Measurements from ENCODE around the gene SEC16A. TPM values are rescaled to one million over a fixed set of nuclear protein-coding genes. Genes with fewer than 3 reads are reported as not detected.

Gene SEC16A
- total RNA-seq, 1 donor from 2014 or later = 94.5 TPM

DNA sequence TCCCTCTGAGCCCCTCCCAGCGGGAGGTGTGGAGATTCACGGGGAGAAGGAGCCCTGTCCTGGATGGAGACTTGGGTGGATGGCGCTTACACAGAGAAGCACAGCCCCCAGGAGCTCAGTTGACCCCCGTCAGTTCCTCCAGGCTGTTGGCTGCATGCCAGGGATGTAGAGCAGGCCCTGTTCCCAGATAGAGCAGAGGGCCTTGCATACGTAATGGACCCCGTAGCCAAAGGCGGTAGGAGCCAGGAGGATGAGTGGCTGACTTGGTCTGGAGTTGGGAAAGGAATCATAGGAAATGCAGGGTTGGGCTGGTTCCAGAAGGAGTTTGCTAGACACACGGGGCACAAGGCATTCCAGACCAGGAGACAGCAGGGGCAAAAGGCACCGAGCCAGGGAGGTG is 69.9 kb downstream of the SEC16A start:
- Mint-ChIP-seq H3K9me3 (ENCODE audit: unreplicated experiment) (peaks cover 2% of the 10 kb centered on the region), H3K4me1 (ENCODE audit: low read depth, unreplicated experiment) (peaks cover 29% of the 10 kb centered on the region), H3K4me3 (ENCODE audit: unreplicated experiment) (peak overlapping the region; percentile 76), H3K36me3 (ENCODE audit: low read depth, unreplicated experiment) (peaks cover 27% of the 10 kb centered on the region), H3K27ac (ENCODE audit: unreplicated experiment) (peak overlapping the region; percentile 73), H3K27me3 (ENCODE audit: low read depth, unreplicated experiment) (no peaks in the 10 kb centered on the region)
- no peak for TF ChIP-seq EZH2 (IDR thresholded peaks at IDR 0.05; ENCODE audit: insufficient read depth, low read length)
- no peak for TF ChIP-seq CTCF (IDR thresholded peaks at IDR 0.05; ENCODE audit: insufficient read depth, low read depth, low read length)
- peaks cover 63% of the 10 kb centered on the region for H4K20me1 ChIP-seq (ENCODE audit: insufficient read depth, low read length)
- DNase-seq (ENCODE audit: low read depth) (no peak), FAIRE-seq (no peak)
- no peaks in the 10 kb centered on the region for H3K27me3 ChIP-seq (ENCODE audit: insufficient read depth, low read length)
- peaks cover 16% of the 10 kb centered on the region for H3K4me1 ChIP-seq (ENCODE audit: insufficient read depth, low read length)
- H3K36me3 ChIP-seq (ENCODE audit: insufficient read depth, low read length) = peaks cover 36% of the 10 kb centered on the region
- H3K9me3 ChIP-seq (ENCODE audit: insufficient read depth, low read depth, low read length) = no peaks in the 10 kb centered on the region
- H3K4me2 ChIP-seq (ENCODE audit: low read length) = no peak overlapping the region
- peaks cover 83% of the 10 kb centered on the region for H3K79me2 ChIP-seq (ENCODE audit: insufficient read depth, low read length)
- H3K9ac ChIP-seq (ENCODE audit: low read length) = peak overlapping the region; percentile 19
- H3K27ac ChIP-seq (ENCODE audit: low read depth, low read length) = no peak overlapping the region
- no peak overlapping the region for H2AFZ ChIP-seq (ENCODE audit: low read depth, low read length)
- H3K4me3 ChIP-seq (ENCODE audit: insufficient read depth, low read depth, low read length) = no peak overlapping the region

GRCh38 chr9:136411378-136411777 is 71.5 kb downstream of the SEC16A start:
- Histone ChIP-seq H3K4me2 (ENCODE audit: low read length) (peak overlapping the region; percentile 97), H3K4me3 (ENCODE audit: insufficient read depth, low read depth, low read length) (peak overlapping the region; percentile 91), H3K79me2 (ENCODE audit: insufficient read depth, low read length) (peaks cover 88% of the 10 kb centered on the region), H4K20me1 (ENCODE audit: insufficient read depth, low read length) (peaks cover 63% of the 10 kb centered on the region), H3K9ac (ENCODE audit: low read length) (peak overlapping the region; percentile 99), H3K27me3 (ENCODE audit: insufficient read depth, low read length) (no peaks in the 10 kb centered on the region), H3K36me3 (ENCODE audit: insufficient read depth, low read length) (peaks cover 24% of the 10 kb centered on the region), H2AFZ (ENCODE audit: low read depth, low read length) (no peak overlapping the region), H3K4me1 (ENCODE audit: insufficient read depth, low read length) (peaks cover 16% of the 10 kb centered on the region), H3K27ac (ENCODE audit: low read depth, low read length) (peak overlapping the region; percentile 89), H3K9me3 (ENCODE audit: insufficient read depth, low read depth, low read length) (no peaks in the 10 kb centered on the region)
- no peak for TF ChIP-seq EZH2 (IDR thresholded peaks at IDR 0.05; ENCODE audit: insufficient read depth, low read length)
- TF ChIP-seq CTCF (IDR thresholded peaks at IDR 0.05; ENCODE audit: insufficient read depth, low read depth, low read length) = no peak
- peaks cover 2% of the 10 kb centered on the region for H3K9me3 Mint-ChIP-seq (ENCODE audit: unreplicated experiment)
- FAIRE-seq (no peak), DNase-seq (ENCODE audit: low read depth) (no peak)
- peak overlapping the region; percentile 97 for H3K27ac Mint-ChIP-seq (ENCODE audit: unreplicated experiment)
- H3K27me3 Mint-ChIP-seq (ENCODE audit: low read depth, unreplicated experiment) = no peaks in the 10 kb centered on the region
- peaks cover 32% of the 10 kb centered on the region for H3K4me1 Mint-ChIP-seq (ENCODE audit: low read depth, unreplicated experiment)
- H3K36me3 Mint-ChIP-seq (ENCODE audit: low read depth, unreplicated experiment) = peaks cover 18% of the 10 kb centered on the region
- peak overlapping the region; percentile 99 for H3K4me3 Mint-ChIP-seq (ENCODE audit: unreplicated experiment)

DNA sequence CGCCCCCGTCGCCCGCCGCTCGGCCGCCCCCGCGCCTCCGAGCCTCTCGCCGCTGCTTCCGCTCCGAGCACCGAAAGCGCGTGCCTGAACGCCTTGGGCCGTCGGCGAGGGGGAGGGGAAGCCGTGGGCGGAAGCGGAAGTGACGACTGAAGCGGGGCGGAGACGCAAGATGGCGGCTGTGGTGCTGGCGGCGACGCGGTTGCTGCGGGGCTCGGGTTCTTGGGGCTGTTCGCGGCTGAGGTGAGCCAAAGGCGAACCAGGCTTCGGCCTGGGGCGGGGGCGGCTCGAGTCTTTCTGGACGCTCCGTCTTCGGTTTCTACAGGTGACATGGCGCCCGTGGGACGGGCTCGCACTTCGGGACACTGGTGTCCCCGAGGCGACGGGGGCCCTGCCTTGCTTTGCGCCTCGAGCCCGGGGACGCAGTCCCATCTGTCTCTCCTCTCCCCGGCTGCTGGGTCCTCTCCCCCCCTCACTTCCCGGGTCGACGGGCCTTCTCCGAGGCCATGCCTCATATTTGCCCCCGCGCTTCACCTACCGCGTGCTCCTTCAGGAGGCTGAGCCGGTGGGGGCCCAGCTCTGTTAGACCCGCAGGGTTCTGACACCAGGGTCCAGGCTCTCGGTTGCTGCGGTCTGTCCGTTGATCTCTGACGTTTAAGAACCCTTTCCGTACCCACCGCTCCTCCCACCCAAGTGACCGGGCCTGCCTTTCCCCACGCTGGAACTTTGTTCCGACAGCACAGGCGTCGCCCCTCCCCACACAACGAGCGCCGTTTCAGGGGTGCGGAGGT is 72.1 kb downstream of the SEC16A start, which contains the start of the genes ENTR1 and PMPCA:
ENTR1 (minus strand) TSS at position 115 of the 788 bp plus-strand sequence. CDS start 217 bp downstream, outside the sequence.
PMPCA (plus strand) TSS at position 159 of the 788 bp plus-strand sequence; CDS start at position 170, 11 bp downstream.
- H2AFZ ChIP-seq (ENCODE audit: low read depth, low read length) = peak within 1 kb of the TSS; percentile 85
- H4K20me1 ChIP-seq (ENCODE audit: insufficient read depth, low read length) = peaks cover 56% of the 10 kb centered on the region
- FAIRE-seq (no peak), DNase-seq (ENCODE audit: low read depth) (peak; percentile 70)
- peak within 1 kb of the TSS; percentile 91 for H3K4me3 ChIP-seq (ENCODE audit: insufficient read depth, low read depth, low read length)
- Mint-ChIP-seq H3K4me1 (ENCODE audit: low read depth, unreplicated experiment) (peaks cover 32% of the 10 kb centered on the region), H3K27ac (ENCODE audit: unreplicated experiment) (peak within 1 kb of the TSS; percentile 97), H3K9me3 (ENCODE audit: unreplicated experiment) (peaks cover 2% of the 10 kb centered on the region), H3K27me3 (ENCODE audit: low read depth, unreplicated experiment) (no peaks in the 10 kb centered on the region), H3K4me3 (ENCODE audit: unreplicated experiment) (peak within 1 kb of the TSS; percentile 99), H3K36me3 (ENCODE audit: low read depth, unreplicated experiment) (peaks cover 14% of the 10 kb centered on the region)
- peaks cover 21% of the 10 kb centered on the region for H3K36me3 ChIP-seq (ENCODE audit: insufficient read depth, low read length)
- H3K27ac ChIP-seq (ENCODE audit: low read depth, low read length) = peak within 1 kb of the TSS; percentile 89
- peak within 1 kb of the TSS; percentile 99 for H3K9ac ChIP-seq (ENCODE audit: low read length)
- no peaks in the 10 kb centered on the region for H3K27me3 ChIP-seq (ENCODE audit: insufficient read depth, low read length)
- TF ChIP-seq CTCF (IDR thresholded peaks at IDR 0.05; ENCODE audit: insufficient read depth, low read depth, low read length) (no peak), EZH2 (IDR thresholded peaks at IDR 0.05; ENCODE audit: insufficient read depth, low read length) (no peak)
- no peaks in the 10 kb centered on the region for H3K9me3 ChIP-seq (ENCODE audit: insufficient read depth, low read depth, low read length)
- H3K79me2 ChIP-seq (ENCODE audit: insufficient read depth, low read length) = peaks cover 82% of the 10 kb centered on the region
- peak within 1 kb of the TSS; percentile 97 for H3K4me2 ChIP-seq (ENCODE audit: low read length)
- peaks cover 16% of the 10 kb centered on the region for H3K4me1 ChIP-seq (ENCODE audit: insufficient read depth, low read length)
